HG03280 (cell line): ENCODE results near the gene ANKS1B.
"Not testable (repeated sequence)": the region's sequence is repeated elsewhere in the genome, so short reads cannot be mapped to it uniquely, and the experiment has no call there.

Source experiments
- ATAC-seq: cut with Tn5 transposase; IDR thresholded peaks from one replicate; pipeline ENCODE4 v1.9.1; 2021; ENCODE audit warnings: mild to moderate bottlenecking, moderate library complexity; ENCODE audit not compliant: unreplicated experiment

ANKS1B gene

GRCh38 chr12:98980508-98980907 lies 1004.2 kb downstream of the ANKS1B start:
- ATAC-seq = no peak

GRCh38 chr12:98977186-98977585 lies 1007.5 kb downstream of the ANKS1B start:
- ATAC-seq = no peak

DNA sequence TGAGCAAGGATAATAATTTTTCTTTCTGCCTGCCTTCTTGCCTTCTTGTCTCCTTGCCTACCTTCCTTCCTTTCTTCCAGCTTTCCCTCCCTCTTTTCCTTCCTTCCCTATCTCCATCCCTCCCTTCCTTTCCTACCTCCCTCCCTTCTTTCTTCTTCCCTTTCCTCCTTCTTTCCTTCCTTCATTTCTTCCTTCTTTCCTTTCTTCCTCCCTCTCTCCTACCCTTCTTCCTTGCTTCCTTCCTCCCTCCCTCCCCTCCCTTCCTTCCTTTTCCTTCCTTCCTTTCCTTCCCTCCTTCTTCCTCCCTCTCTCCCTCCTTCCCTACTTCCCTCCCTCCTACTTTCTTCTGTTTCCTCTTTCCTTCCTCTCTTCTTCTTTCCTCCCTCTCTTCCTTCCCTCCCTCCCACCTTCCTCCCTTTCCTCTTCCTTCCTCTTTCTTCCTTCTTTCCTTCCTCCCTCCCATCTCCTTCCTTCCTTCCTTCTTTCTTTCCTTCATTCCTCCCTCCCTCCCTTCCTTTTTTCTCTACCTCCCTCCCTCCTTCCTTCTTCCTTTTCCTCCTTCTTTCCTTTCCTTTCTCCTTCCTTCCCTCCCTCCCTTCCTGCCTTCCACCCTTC lies 1009.9 kb downstream of the ANKS1B start:
- ATAC-seq = no peak

- ATAC-seq = no peak
Measured at GRCh38 chr12:98973395-98973794, 1011.3 kb downstream of the ANKS1B start.

- no peak for ATAC-seq
Measured at GRCh38 chr12:98970950-98971349, 1013.8 kb downstream of the ANKS1B start.

DNA sequence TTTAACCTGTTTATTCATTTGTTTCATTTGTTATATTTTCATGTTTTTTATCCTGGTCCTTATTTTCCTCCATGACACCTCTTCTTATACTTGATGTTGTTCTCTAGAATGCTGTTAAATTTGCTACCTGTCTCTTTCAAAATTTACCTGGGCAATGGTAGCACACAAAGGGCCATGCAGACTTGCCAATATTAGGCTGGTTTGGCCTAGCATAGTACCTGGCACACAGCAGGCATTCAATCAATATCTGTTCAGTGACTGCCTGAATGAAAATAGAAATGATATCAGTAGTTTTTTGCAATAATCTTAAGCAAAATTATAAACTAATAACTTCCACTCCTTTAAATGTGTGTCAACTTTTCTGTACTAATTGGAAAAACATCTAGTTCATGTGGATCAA lies 1014.5 kb downstream of the ANKS1B start:
- ATAC-seq = no peak

- ATAC-seq = no peak
Measured at GRCh38 chr12:98968896-98969295, 1015.8 kb downstream of the ANKS1B start.

- ATAC-seq = not testable (repeated sequence)
Measured at GRCh38 chr12:98957135-98957534, 1027.6 kb downstream of the ANKS1B start.

DNA sequence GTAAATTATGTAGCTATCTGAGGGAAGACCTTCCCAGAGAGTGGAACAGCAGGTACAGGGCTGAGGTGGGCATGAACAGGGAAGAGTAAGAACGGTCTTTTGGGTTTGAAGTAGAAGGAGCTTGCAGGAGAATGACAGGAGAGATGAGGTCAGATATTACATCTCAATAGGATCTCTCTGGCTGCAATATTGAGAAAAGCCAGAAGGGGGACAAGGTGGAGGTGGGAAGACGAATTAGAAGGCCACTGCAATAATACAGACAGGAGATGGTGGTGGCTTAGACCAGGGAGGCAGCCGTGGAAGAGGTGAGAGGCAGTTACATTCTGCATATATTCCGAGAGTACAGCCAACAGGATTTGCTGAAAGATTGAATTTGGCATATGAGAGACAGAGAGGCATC lies 1029.5 kb downstream of the ANKS1B start:
- ATAC-seq = peak; percentile 86

DNA sequence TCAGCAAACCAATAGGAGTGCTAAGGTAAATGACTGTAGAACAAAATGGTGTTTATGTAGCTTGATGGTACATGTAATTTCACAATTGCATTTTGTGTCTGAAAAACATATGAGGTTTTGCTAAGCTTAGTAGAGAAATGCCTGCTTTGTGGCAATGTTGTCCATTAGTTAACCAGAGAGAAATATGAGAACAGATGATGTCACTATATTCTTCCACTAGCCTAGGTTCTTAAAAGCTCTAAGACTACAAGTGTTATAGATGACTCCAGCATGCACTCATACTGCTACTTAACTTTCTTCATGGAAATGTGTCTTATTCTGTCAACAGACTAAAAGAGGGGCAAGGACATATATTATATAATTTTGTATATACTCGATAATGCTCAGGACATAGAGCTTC lies 1030.2 kb downstream of the ANKS1B start:
- no peak for ATAC-seq

DNA sequence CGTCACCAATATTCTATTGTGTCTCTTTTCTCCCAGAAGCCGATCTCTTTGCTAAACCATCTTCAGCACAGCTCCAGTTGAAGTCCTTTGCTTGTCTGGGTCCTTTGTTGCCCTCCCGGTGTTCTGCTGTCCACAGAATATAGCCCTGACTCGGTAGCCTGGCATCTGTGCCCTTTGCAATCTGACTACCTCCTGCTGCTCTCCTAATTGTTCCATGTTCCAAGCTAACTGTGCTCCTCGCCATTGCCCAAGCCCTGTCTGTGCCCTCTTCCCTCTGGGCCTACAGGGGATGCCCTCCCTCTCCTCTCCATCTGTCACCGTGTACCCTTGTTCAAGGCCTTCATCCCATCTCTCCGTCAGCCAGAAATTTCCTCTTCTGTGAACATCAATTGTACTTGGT lies 1033.3 kb downstream of the ANKS1B start:
- no peak for ATAC-seq

DNA sequence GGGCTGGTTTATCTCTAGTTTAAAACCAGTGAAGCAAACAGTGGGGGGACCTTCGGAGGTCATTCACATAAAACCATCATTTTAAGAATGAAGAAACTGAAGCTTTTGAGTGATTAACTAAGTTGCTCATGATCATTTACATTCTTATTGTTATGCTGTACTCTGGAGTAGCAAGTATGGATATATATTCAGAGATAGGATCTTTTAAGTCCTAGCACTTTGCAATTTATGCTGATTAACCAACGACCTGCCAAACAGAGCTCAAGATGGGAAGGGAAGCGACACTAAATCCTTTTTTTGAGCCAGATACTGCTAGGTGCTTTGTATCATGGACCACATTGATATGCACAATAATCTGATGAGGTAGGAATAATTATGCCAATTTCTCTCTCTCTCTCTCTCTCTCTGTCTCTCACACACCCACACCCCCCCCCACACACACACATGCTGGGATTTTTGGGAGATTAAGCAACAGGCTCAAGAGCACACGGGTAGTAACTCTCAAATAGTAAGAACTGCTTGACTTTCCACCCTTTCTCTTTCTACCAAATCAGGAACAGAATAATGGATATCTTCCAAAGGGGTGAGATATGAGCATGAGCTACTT lies 1036.3 kb downstream of the ANKS1B start:
- ATAC-seq = no peak

DNA sequence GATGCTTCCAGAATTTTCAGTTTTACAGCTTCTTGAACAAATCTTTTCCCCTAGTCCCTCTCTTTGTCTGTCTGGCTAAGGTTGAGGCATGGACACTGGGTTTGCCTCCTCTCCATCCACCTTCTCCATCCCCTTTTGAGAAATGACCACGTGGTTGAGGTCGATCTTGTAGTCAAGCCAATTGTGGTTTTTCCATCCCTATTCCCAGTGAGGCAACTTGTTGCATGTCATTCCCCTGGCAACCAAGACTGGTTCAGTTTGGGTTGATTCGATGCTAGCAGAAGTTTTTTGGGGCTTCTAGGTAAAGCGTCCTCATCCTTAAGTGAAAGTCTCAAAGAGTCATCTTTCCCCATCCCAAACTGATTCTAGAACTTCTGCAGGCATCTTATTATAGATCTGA lies 1038.9 kb downstream of the ANKS1B start:
- no peak for ATAC-seq

GRCh38 chr12:98939926-98940325 lies 1044.8 kb downstream of the ANKS1B start:
- no peak for ATAC-seq

DNA sequence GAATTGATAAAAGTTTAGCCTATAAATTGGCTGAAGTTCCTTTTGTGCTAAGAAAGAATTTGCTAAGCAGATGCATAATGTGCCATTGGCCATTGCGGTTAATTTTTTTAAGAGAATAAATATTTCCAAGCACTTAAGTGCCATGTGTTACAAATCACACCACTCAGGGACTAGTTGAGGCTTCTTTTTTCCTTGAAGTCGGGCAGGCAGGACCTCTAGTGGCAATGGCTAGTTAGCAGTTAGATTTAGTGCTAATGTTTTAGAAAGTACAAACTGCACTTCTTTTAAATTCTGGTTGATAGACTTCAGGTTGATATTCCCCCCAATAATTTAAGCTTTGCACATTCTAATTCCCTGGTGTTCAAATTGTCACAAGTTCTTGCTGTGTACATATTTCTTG lies 1045.4 kb downstream of the ANKS1B start:
- ATAC-seq = no peak

DNA sequence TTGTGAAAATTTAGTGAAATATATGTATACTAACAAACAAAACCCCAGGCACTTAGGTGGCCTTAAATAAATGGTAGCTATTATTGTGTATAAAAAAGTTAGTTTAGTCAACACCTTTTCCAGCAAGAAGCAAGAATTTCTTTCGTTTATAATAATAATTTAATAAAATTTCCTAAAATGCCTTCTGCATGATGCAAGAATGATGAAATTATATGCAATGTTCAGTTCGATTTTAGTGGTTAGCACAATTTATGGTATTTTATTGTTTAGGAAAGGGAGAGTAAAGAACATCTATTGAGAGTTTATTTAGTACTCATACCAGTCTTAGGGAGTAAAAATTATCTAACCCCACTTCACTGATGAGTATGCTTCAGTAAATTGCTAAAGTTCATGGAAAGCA lies 1048.9 kb downstream of the ANKS1B start:
- ATAC-seq = no peak

DNA sequence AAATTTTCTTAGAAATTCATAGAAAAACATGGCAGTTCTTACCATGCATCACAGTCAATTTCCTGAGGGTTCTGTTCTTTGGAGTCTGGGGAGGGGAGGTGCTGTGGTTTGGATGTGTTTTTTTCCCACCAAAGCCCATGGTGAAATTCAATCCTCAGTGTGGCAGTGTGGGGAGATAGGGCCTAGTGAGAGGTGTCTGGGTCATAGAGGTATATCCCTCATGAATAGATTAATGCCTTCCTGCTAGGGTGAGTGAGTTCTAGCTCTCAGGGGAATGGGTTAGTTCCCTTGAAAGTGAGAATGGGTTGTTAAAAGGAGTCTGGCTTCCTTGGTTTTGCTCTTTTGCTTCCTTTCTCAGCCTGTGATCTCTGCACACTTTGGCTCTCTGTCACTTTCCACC lies 1061.9 kb downstream of the ANKS1B start:
- no peak for ATAC-seq

- no peak for ATAC-seq
Measured at GRCh38 chr12:98918176-98918863, 1066.4 kb downstream of the ANKS1B start.

- ATAC-seq = no peak
Measured at GRCh38 chr12:98916106-98916505, 1068.6 kb downstream of the ANKS1B start.

- ATAC-seq = no peak
Measured at GRCh38 chr12:98912401-98912974, 1072.2 kb downstream of the ANKS1B start.

- ATAC-seq = no peak
Measured at GRCh38 chr12:98911396-98911795, 1073.3 kb downstream of the ANKS1B start.

DNA sequence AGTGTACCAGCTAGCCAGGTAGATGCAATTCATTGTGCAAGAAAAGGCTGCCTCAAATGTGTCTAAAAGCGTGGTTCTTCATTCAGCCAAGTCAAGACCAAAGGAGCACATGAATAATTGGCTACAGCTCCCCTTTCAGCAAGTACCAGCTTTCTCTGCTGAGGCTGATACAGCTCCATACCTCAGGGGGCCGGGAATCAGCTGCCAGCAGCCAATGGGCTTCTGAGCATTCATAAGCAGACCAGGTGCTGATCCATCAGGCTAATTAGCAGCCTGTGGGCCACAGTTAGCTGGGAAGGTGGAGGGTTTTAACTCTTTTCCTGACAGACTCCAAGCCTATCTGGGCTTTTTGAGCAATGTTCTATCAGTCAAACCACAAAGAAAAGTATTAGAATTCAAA lies 1075.0 kb downstream of the ANKS1B start:
- ATAC-seq = no peak
